ENCODE results near the gene CCR5. TPM values are rescaled to one million over a fixed set of nuclear protein-coding genes. Genes with fewer than 3 reads are reported as not detected.

Gene CCR5
- total and polyA plus RNA-seq, 4 donors: 0.06 to 0.75 (median 0.37) TPM

GRCh38 chr3:46420931-46421330 lies 50.2 kb downstream of the CCR5 start:
- no peaks in the 10 kb centered on the region for H3K36me3 ChIP-seq (ENCODE audit: control insufficient read depth in 4 of 4, insufficient read depth in 3 of 4, low read depth in 1 of 4, low read length in 3 of 4)
- no peaks in the 10 kb centered on the region for H3K27me3 ChIP-seq (ENCODE audit: control insufficient read depth in 4 of 4, insufficient read depth in 4 of 4, low read length in 3 of 4)
- TF ChIP-seq RAD21 (IDR thresholded peaks at IDR 0.05) (no peak), REST (IDR thresholded peaks at IDR 0.05) (no peak), FOXA2 (IDR thresholded peaks at IDR 0.05) (no peak), JUND (IDR thresholded peaks at IDR 0.05) (no peak)

GRCh38 chr3:46422617-46423016 lies 51.9 kb downstream of the CCR5 start:
- WGBS: 93% methylated on average over 6 of the region's 6 CpGs
- H3K27ac ChIP-seq (ENCODE audit: low read depth in 1 of 2, low read length in 2 of 2): no peak overlapping the region
- H3K9ac ChIP-seq (ENCODE audit: low read depth in 1 of 2, low read length in 2 of 2): no peak overlapping the region
- no peaks in the 10 kb centered on the region for H3K9me3 ChIP-seq (ENCODE audit: control insufficient read depth in 4 of 4, low read length in 3 of 4)
- H3K36me3 ChIP-seq (ENCODE audit: control insufficient read depth in 4 of 4, insufficient read depth in 3 of 4, low read depth in 1 of 4, low read length in 3 of 4): no peaks in the 10 kb centered on the region
- H3K4me1 ChIP-seq (ENCODE audit: control insufficient read depth in 4 of 4, insufficient read depth in 4 of 4, low read length in 3 of 4): peaks cover 0 to 2% (median 0%) of the 10 kb centered on the region in 4 donors
- TF ChIP-seq MAX (IDR thresholded peaks at IDR 0.05) (no peak), TAF1 (conservative IDR thresholded peaks at IDR 0.05) (no peak), FOXA1 (IDR thresholded peaks at IDR 0.05) (no peak), CTCF (IDR thresholded peaks at IDR 0.05; ENCODE audit: low read depth, low read length, missing input control) (no peak), ATF3 (IDR thresholded peaks at IDR 0.05) (no peak), JUND (IDR thresholded peaks at IDR 0.05) (no peak), HNF4G (IDR thresholded peaks at IDR 0.05) (no peak), HNF4A (conservative IDR thresholded peaks at IDR 0.05) (no peak), REST (IDR thresholded peaks at IDR 0.05) (no peak), RXRA (IDR thresholded peaks at IDR 0.05) (no peak), EGR1 (IDR thresholded peaks at IDR 0.05; ENCODE audit: low read depth in 2 of 2) (no peak), YY1 (IDR thresholded peaks at IDR 0.05) (no peak), NR2F2 (IDR thresholded peaks at IDR 0.05) (no peak)
- H3K4me3 ChIP-seq (ENCODE audit: low read depth in 1 of 3, low read length in 3 of 3): no peak overlapping the region
- H3K27me3 ChIP-seq (ENCODE audit: control insufficient read depth in 4 of 4, insufficient read depth in 4 of 4, low read length in 3 of 4): no peaks in the 10 kb centered on the region
- DNase-seq (ENCODE audit: low spot score): no peak

More at GRCh38 chr3:46420931-46421330, 50.2 kb downstream of the CCR5 start:
- Histone ChIP-seq H3K9me3 (ENCODE audit: control insufficient read depth in 4 of 4, low read length in 3 of 4) (no peaks in the 10 kb centered on the region), H3K9ac (ENCODE audit: low read depth in 1 of 2, low read length in 2 of 2) (no peak overlapping the region), H3K27ac (ENCODE audit: low read depth in 1 of 2, low read length in 2 of 2) (no peak overlapping the region), H3K4me1 (ENCODE audit: control insufficient read depth in 4 of 4, insufficient read depth in 4 of 4, low read length in 3 of 4) (no peaks in the 10 kb centered on the region), H3K4me3 (ENCODE audit: low read depth in 1 of 3, low read length in 3 of 3) (no peak overlapping the region)
- 89% methylated on average over 2 of the region's 2 CpGs for WGBS
- no peak for DNase-seq (ENCODE audit: low spot score)
